AG04450 (cell line): Measurements from ENCODE around the gene ANKRD28. TPM values are rescaled to one million over a fixed set of nuclear protein-coding genes. Genes with fewer than 3 reads are reported as not detected.

Experiments
- CTCF ChIA-PET: fragments of 300-600, 350-600 bp; formaldehyde crosslinking; extraction: SDS; loops from one replicate; lab custom pipeline; 2022; ENCODE audit warnings: antibody characterized with exemption, inconsistent platforms; lab: Charles Lee
- POLR2A ChIA-PET: fragments of 350-600 bp; formaldehyde crosslinking; extraction: SDS; loops from one replicate; lab custom pipeline; 2021; ENCODE audit warnings: antibody characterized with exemption, inconsistent platforms; lab: Yijun Ruan, JAX
- DNase-seq: peaks from one replicate; pipeline ENCODE4 v3.0.0-alpha.2; 2011; ENCODE audit warnings: low read depth, low spot score
- H3K27ac ChIP-seq: one replicate; pipeline ENCODE4 v1.5.1; 2012; ENCODE audit warnings: low read depth, low read length, control low read depth
- H3K27me3 ChIP-seq: one replicate; pipeline ENCODE4 v1.6.0; 2012; ENCODE audit warnings: low read length; ENCODE audit not compliant: control insufficient read depth, insufficient read depth
- H3K4me3 ChIP-seq: 2 replicates; pipeline ENCODE4 v1.5.1; 2011; ENCODE audit warnings: mild to moderate bottlenecking, low read depth, low read length, control low read depth
- H3K9me3 ChIP-seq: 2 replicates; pipeline ENCODE4 v1.5.1; 2012; ENCODE audit warnings: low read length; ENCODE audit not compliant: control insufficient read depth, insufficient read depth
- polyA plus RNA-seq: library from polyadenylated mRNA; depleted of rRNA; stranded (reverse); fragments of >200 nt; gene quantifications from 2 replicates; pipeline ENCODE4 v1.2.3, GENCODE V29; 2011
- TF ChIP-seq, protein P1 (sequence below): IDR thresholded peaks from 2 replicates; pipeline ENCODE4 v1.5.1; 2011; ENCODE audit warnings: low read depth, low read length, control low read depth, inconsistent platforms

Gene ANKRD28
- polyA plus RNA-seq, 1 experiment: 134 TPM

DNA sequence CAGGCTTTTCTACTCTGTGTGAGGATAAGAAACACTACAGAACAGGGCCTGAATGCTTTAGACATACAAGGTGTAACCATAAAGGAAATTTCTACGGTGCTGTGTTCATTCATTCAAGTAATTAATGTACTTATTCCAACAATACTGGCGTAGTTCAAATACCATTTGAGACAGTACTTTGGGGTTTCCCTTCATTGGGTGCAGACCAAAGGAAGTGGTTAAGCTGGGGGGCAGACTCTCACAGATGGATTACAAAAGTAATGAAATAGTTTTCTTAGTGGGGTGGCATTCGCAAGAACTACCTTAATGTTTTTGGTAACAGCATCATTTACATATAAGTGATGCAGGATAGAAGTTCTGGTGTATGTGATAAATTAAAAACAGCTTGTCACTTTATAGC is 130.3 kb downstream of the ANKRD28 start:
- TF ChIP-seq, protein P1, sequence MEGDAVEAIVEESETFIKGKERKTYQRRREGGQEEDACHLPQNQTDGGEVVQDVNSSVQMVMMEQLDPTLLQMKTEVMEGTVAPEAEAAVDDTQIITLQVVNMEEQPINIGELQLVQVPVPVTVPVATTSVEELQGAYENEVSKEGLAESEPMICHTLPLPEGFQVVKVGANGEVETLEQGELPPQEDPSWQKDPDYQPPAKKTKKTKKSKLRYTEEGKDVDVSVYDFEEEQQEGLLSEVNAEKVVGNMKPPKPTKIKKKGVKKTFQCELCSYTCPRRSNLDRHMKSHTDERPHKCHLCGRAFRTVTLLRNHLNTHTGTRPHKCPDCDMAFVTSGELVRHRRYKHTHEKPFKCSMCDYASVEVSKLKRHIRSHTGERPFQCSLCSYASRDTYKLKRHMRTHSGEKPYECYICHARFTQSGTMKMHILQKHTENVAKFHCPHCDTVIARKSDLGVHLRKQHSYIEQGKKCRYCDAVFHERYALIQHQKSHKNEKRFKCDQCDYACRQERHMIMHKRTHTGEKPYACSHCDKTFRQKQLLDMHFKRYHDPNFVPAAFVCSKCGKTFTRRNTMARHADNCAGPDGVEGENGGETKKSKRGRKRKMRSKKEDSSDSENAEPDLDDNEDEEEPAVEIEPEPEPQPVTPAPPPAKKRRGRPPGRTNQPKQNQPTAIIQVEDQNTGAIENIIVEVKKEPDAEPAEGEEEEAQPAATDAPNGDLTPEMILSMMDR: no peak
- Histone ChIP-seq H3K4me3 (no peak overlapping the region), H3K27ac (no peak overlapping the region), H3K27me3 (no peaks in the 10 kb centered on the region), H3K9me3 (no peaks in the 10 kb centered on the region; the same call in 1 of the 2 replicates)
- POLR2A ChIA-PET: no interaction called here
- CTCF ChIA-PET: interaction anchor here (0.8 kb wide), 1 partner anchor 37 kb away, joined by 4 read pairs; no protein-coding TSS in a partner anchor
- no peak for DNase-seq

DNA sequence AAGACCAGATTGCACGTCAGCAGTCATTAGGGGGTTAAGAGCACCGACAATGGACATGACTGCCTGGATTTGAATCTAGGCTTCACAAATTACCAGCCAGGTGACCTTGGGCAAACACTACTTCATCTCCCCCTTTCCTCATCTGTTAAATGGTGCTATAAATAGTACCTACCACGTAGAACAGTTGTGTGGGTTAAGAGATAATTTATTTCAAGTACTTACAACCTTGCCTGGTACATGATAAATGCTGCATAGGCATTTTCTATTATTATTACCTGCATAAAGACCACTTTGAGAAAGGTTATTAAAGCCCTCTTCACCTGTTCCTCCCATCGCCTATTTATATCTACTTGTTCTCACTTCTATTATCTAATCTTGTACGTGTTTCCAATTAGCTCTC is 131.5 kb downstream of the ANKRD28 start:
- ChIA-PET CTCF (no interaction called here), POLR2A (no interaction called here)
- Histone ChIP-seq H3K27me3 (no peaks in the 10 kb centered on the region), H3K9me3 (no peaks in the 10 kb centered on the region; the same call in 1 of the 2 replicates), H3K27ac (no peak overlapping the region), H3K4me3 (no peak overlapping the region)
- TF ChIP-seq, protein P1: no peak
- DNase-seq: no peak

DNA sequence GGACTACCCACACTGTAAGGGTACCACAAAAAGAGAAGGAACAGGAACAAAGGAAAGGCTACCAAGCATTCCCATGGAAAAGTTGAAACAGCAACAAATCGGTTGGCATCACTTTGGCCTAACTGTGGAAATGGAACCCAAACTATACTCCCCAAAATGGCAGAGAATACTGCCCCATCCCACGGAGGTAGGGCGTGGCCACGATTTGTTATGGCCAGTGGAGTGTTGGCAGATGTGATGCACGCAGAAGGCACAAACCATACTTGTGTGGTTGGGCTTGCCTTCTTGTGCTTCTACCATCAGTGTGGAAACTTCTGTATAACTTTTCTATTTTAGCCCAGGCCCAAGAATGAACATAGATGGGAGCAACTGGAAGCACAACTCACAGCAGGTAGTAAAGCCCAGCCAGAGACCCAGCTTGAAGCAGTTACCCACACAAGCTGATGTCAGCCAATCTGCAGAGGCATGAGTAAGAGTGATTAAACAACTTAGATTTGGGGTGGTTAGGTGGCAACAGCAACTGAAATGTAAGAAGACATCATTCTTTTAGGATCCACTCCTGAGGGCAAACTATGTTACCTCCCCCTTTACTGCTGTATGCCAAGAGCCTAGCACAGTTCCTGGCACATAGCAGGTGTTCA is 132.1 kb downstream of the ANKRD28 start:
- TF ChIP-seq, protein P1: no peak
- ChIA-PET CTCF (no interaction called here), POLR2A (no interaction called here)
- no peaks in the 10 kb centered on the region; the same call in 1 of the 2 replicates for H3K9me3 ChIP-seq
- H3K4me3 ChIP-seq: no peak overlapping the region
- H3K27ac ChIP-seq: no peak overlapping the region
- H3K27me3 ChIP-seq: no peaks in the 10 kb centered on the region
- no peak for DNase-seq

DNA sequence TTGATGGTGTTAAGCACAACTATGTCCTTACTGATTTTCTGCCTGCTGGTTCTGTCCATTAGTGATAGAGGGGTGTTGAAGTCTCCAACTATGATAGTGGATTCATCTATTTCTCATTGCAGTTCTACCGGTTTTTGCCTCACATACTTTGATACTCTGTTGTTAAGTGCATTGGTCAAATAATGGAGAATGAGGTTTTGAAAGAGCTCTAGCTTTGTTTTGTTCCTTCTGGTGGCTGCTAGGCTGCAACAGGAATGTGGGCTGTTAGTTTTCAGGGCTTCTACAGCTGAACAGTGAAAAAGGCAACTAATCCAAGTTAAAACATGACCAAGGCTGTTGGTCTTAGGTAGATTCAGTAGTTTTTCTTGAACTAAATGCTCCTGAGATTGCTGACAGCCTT is 133.6 kb downstream of the ANKRD28 start:
- TF ChIP-seq, protein P1: no peak
- H3K27ac ChIP-seq: no peak overlapping the region
- H3K9me3 ChIP-seq: no peaks in the 10 kb centered on the region; the same call in 1 of the 2 replicates
- H3K27me3 ChIP-seq: no peaks in the 10 kb centered on the region
- ChIA-PET CTCF (no interaction called here), POLR2A (no interaction called here)
- no peak for DNase-seq
- no peak overlapping the region for H3K4me3 ChIP-seq

DNA sequence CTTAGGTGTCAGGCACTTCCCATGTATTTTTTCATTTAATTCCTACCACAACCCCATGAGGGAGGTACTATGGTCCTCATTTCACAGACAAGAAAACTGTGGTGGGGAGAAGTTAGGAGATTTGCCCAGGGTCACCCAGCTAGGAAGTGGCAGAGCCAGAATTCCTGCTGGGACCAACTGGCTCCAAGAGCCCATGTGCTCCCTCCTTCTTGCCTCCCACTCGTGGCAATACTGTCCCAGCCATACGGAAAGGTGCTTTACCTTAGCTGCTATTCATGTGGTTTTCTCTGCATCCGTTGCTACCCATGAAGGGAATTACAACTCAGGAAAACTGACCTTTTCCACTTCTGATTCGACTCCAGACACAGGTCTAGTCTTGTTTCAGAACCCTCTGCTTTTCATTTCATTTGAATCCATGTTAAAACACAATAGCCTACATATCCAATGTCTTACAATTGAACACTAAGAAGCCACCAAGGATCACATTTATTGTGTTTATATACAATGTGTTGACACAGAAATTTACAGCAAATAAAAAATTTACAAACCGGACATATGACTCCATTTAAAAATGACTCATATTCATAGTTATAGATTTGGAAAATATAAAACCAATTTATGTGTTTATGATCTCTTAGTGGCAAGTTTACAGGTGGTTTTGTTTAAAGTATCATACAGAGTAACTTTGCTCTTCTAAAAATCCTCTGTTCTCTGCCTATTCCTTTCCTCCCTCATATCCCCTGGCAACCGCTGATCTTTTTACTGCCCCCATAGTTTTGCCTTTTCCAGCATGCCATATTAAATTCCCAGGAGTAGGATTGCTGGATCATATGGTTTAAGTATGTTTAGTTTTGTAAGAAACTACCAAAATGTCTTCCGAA is 137.5 kb downstream of the ANKRD28 start:
- H3K27me3 ChIP-seq: no peaks in the 10 kb centered on the region
- H3K4me3 ChIP-seq: no peak overlapping the region
- H3K9me3 ChIP-seq: peaks cover 26% of the 10 kb centered on the region
- TF ChIP-seq, protein P1: no peak
- DNase-seq: no peak
- CTCF ChIA-PET: no interaction called here
- H3K27ac ChIP-seq: no peak overlapping the region
- POLR2A ChIA-PET: no interaction called here
